SK-N-MC (cell line): ENCODE results near the gene SHB.

Experiments
- EZH2 ChIP-seq: fragments of 200-600 bp; sonication (generic); IDR thresholded peaks from one replicate; pipeline ENCODE4 v1.6.1; 2017; ENCODE audit warnings: antibody characterized with exemption
- FOXP2 ChIP-seq: optimal IDR thresholded peaks from 2 replicates; pipeline ENCODE3; 2011; ENCODE audit warnings: mild to moderate bottlenecking, moderate library complexity; ENCODE audit not compliant: insufficient read depth; ENCODE audit errors: extremely low read length, control extremely low read depth
- POLR2AphosphoS5 ChIP-seq: IDR thresholded peaks from 2 replicates; pipeline ENCODE4 v1.6.1; 2012; ENCODE audit warnings: mild to moderate bottlenecking, low read depth, low read length, borderline replicate concordance

- TF ChIP-seq EZH2 (no peak), POLR2AphosphoS5 (no peak), FOXP2 (no peak)
Measured at GRCh38 chr9:37939575-37940095, 129.4 kb downstream of the SHB start.
